CD1c-positive myeloid dendritic cell (primary cell): Measurements from ENCODE around the gene MARCHF5.
"Not testable (repeated sequence)": the region's sequence is repeated elsewhere in the genome, so short reads cannot be mapped to it uniquely, and the experiment has no call there.

ENCODE experiments used
- DNase-seq: peaks from one replicate; pipeline ENCODE4 v3.0.0-alpha.2; 2016; ENCODE audit errors: extremely low spot score

Gene MARCHF5

DNA sequence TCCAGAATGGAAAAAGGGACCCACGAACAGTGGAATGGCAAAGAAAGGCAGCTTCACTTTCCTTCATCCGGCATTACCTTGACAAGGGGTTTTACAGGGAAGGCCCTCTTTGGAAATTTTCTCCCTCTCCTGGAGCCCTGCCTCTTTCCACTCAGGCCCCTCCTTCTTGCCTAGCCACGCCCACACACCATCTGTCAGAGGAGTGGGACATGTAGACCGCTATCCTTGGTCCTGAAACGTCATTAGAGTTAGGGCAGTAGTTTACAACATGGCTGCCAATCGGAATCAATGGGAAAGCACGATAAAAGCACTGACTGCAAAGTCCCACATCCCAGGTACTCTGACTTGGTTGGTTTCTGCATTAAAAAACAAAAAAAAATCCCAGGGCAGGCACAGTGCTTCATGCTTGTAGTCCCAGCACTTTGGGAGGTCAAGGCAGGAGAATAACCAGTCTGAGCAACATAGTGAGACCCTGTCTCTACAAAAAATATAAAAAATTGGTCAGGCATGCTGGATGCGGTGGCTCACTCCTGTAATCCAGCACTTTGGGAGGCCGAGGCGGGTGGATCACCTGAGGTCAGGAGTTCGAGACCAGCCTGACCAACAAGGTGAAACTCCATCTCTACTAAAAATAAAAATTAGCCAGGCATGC is 96.4 kb downstream of the MARCHF5 start:
- DNase-seq = peak; percentile 26

DNA sequence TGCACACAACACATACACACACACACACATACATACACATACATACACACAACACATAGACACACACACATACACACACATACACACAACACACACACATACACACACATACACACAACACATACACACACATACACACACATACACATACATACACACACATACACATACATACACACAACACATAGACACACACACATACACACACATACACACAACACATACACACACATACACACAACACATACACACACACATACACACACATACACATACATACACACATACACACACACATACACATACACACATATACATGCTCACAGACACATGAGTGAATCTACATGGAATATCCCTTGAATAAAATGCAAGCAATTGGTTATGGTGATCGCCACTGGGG is 102.2 kb downstream of the MARCHF5 start:
- not testable (repeated sequence) for DNase-seq

DNA sequence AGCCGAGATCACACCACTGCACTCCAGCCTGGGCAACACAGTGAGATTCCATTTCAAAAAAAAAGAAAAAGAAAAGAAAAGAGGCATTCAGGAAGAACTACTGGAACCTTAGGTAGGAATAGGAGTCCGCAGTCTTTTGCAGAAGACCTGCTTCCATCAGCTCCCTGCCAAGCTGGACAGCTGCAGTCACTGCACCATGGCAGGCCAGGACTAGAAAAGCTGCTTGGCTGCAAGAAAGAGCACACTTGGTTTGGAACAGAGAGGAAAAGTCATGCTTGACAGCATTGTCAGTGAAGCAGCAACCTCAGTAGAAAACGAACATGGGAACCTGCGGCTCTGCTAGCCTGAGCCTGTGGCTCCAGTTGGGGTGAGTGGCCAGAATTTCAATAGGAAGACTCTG is 104.3 kb downstream of the MARCHF5 start:
- DNase-seq = no peak

DNA sequence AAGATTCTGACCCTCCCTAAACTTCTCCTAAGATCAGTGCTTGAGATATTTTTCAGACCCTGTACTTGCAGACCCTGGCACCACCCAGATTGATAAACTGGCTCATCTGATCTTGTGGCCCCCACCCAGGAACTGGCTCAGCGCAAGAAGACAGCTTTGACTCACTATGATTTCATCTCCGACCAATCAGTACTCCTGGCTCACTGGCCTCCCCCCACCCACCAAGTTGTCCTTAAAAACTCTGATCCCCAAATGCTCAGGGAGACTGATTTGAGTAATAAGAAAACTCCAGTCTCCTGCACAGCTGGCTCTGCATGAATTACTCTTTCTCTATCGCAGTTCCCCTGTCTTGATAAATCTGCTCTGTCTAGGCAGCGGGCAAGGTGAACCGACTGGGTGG is 111.3 kb downstream of the MARCHF5 start:
- not testable (repeated sequence) for DNase-seq
